Transverse colon (tissue), 4 donors: ENCODE data around the gene SKAP2. TPM values are rescaled to one million over a fixed set of nuclear protein-coding genes. Genes with fewer than 3 reads are reported as not detected.
A peak's percentile ranks its signal among the peaks of the same experiment; 100 is the strongest.

Experiments used
- DNase-seq: peaks from one replicate; pipeline ENCODE4 v3.0.0-alpha.2; 2019
- H3K27ac ChIP-seq, 4 donors: fragments of 200-600 bp; sonication (generic); 2 replicates each; pipeline ENCODE4 v1.5.1; 2016 to 2018; ENCODE audit warnings: inconsistent platforms in 4 of 4
- H3K27me3 ChIP-seq: fragments of 200-600 bp; sonication (generic); 2 replicates; pipeline ENCODE4 v1.5.1; 2017; ENCODE audit warnings: inconsistent platforms
- H3K36me3 ChIP-seq, 4 donors: fragments of 200-600 bp; sonication (generic); 2 replicates each; pipeline ENCODE4 v1.5.1; 2017 to 2019; ENCODE audit warnings: inconsistent platforms in 4 of 4
- H3K4me1 ChIP-seq, 4 donors: fragments of 200-600 bp; sonication (generic); 2 replicates each; pipeline ENCODE4 v1.5.1; 2017 to 2020; ENCODE audit warnings: inconsistent platforms in 4 of 4
- H3K4me3 ChIP-seq, 4 donors: fragments of 200-600 bp; sonication (generic); 1 replicate in 1 of 4; 2 replicates in 3 of 4; pipeline versions ENCODE4 v1.5.1 to v1.6.1; 2017 to 2019; ENCODE audit warnings: inconsistent platforms in 4 of 4
- H3K9me3 ChIP-seq, 2 donors: fragments of 200-600 bp; sonication (generic); 2 replicates each; pipeline ENCODE4 v1.5.1; 2017 to 2019; ENCODE audit warnings: inconsistent platforms in 2 of 2
- EP300 ChIP-seq: sonication (generic); formaldehyde crosslinking; IDR thresholded peaks from one replicate; pipeline ENCODE4 v1.6.1; 2017; ENCODE audit warnings: antibody characterized with exemption, low read depth
- POLR2A ChIP-seq: fragments of 450-650 bp; IDR thresholded peaks from one replicate; pipeline ENCODE4 v1.6.1; 2016; ENCODE audit warnings: antibody characterized with exemption, mild to moderate bottlenecking, moderate library complexity
- POLR2AphosphoS5 ChIP-seq, 3 donors: sonication (generic); formaldehyde crosslinking; IDR thresholded peaks; one replicate each; pipeline ENCODE4 v1.6.1; 2016; ENCODE audit warnings: antibody characterized with exemption in 3 of 3
- WGBS, 2 donors: methylation state at CpG; one replicate each; pipeline ENCODE4 v1.1.5; 2018; ENCODE audit warnings: low coverage in 1 of 2; 5-methylcytosine and 5-hydroxymethylcytosine counted together
- in situ Hi-C, 4 donors: fragments of 200-750 bp; cut with MboI; loops; one replicate each; pipeline versions ENCODE4 v1.15.0 to v1.15.1; 2017; ENCODE audit warnings: low sequenced_read_pairs in 3 of 4, low pct_ligation_motif_present in 1 of 4, low pct_unique_long_range_greater_than_20kb in 1 of 4
- intact Hi-C: fragments of 100-400 bp; cut with DNase I; formaldehyde crosslinking; loops from one replicate; pipeline ENCODE4 v1.15.1; 2023; ENCODE audit warnings: low total_unique reads
- total RNA-seq, 4 donors: library from RNA; depleted of rRNA; stranded (reverse); fragments of >200 nt; gene quantifications; one replicate each; pipeline ENCODE4 v1.1.0, GENCODE V29; 2016
- TF ChIP-seq, protein P1 (sequence below), 5 experiments: fragments of 200-600 bp in 3 of 5; fragments of 450-650 bp in 2 of 5; sonication (generic) in 3 of 5; IDR thresholded peaks; 1 replicate in 2 of 5; 2 replicates in 3 of 5; pipeline ENCODE4 v1.5.1; 2016 to 2017; ENCODE audit warnings: antibody characterized with exemption in 5 of 5, inconsistent platforms in 3 of 5, mild to moderate bottlenecking in 2 of 5, moderate library complexity in 1 of 5

Gene SKAP2
- total RNA-seq, 4 donors from 2014 or later: 2.6 to 35.2 (median 23.8) TPM

DNA sequence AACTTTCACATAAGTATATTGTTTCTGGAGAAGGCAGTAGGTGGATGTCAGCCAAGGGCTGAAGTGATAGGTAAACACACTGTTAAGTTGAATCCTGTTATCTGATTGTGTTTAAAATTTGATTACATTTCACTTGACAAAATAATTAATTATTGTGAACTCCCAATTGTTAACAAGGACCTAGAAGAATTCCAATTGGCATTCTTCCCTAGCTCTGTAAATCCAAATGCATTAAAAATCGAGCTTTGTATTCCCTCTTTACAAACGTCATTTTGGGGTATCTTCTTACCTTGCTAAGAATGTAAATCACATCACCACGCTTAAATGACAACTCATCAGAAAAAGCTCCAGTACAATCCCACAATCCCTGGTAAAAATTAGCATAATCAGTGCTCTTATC lies 179.9 kb downstream of the SKAP2 start:
- in situ Hi-C loops: no loop called here
- 69 to 74% methylated on average over 3 of the region's 3 CpGs for WGBS, 2 donors
- intact Hi-C loops: no loop called here
- peaks cover 0 to 38% (median 14%) of the 10 kb centered on the region in 4 donors for H3K4me1 ChIP-seq
- no peak overlapping the region for H3K27ac ChIP-seq
- no peaks in the 10 kb centered on the region for H3K27me3 ChIP-seq
- no peak for DNase-seq
- no peak overlapping the region for H3K4me3 ChIP-seq
- no peak for TF ChIP-seq EP300
- TF ChIP-seq POLR2A: no peak
- TF ChIP-seq POLR2AphosphoS5 (IDR thresholded peaks at IDR 0.05): no peak
- TF ChIP-seq, protein P1, sequence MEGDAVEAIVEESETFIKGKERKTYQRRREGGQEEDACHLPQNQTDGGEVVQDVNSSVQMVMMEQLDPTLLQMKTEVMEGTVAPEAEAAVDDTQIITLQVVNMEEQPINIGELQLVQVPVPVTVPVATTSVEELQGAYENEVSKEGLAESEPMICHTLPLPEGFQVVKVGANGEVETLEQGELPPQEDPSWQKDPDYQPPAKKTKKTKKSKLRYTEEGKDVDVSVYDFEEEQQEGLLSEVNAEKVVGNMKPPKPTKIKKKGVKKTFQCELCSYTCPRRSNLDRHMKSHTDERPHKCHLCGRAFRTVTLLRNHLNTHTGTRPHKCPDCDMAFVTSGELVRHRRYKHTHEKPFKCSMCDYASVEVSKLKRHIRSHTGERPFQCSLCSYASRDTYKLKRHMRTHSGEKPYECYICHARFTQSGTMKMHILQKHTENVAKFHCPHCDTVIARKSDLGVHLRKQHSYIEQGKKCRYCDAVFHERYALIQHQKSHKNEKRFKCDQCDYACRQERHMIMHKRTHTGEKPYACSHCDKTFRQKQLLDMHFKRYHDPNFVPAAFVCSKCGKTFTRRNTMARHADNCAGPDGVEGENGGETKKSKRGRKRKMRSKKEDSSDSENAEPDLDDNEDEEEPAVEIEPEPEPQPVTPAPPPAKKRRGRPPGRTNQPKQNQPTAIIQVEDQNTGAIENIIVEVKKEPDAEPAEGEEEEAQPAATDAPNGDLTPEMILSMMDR (IDR thresholded peaks at IDR 0.05): no peak
- H3K36me3 ChIP-seq: no peaks in the 10 kb centered on the region
- no peaks in the 10 kb centered on the region for H3K9me3 ChIP-seq

DNA sequence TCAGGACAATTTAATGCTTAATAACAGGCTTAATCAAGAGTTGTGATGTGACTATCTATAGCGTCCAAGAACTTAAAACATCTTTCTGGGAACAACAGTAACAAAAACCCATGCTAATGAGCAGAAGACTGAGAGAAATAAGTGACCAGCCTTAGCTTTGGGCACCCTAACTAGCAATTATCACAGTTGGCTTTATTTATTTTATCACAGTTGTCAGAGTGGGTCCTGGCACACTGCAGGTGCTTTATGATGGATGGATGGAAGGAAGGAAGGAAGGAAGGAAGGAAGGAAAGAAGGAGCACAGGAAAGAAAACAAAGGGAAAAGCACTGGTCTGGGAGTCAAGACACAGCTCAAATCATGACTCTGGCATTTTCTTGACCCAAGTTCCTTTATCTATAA lies 181.1 kb downstream of the SKAP2 start:
- TF ChIP-seq POLR2AphosphoS5 (IDR thresholded peaks at IDR 0.05): no peak
- TF ChIP-seq, protein P1 (IDR thresholded peaks at IDR 0.05): no peak
- TF ChIP-seq POLR2A: no peak
- TF ChIP-seq EP300: no peak
- no peaks in the 10 kb centered on the region for H3K36me3 ChIP-seq
- H3K9me3 ChIP-seq: no peaks in the 10 kb centered on the region
- H3K4me1 ChIP-seq: peaks cover 0 to 28% (median 8%) of the 10 kb centered on the region in 4 donors
- 92 to 100% methylated on average over 1 of the region's 1 CpG for WGBS, 2 donors
- intact Hi-C loops: no loop called here
- H3K27me3 ChIP-seq: no peaks in the 10 kb centered on the region
- no peak overlapping the region for H3K4me3 ChIP-seq
- in situ Hi-C loops: no loop called here
- no peak overlapping the region for H3K27ac ChIP-seq
- DNase-seq: no peak

DNA sequence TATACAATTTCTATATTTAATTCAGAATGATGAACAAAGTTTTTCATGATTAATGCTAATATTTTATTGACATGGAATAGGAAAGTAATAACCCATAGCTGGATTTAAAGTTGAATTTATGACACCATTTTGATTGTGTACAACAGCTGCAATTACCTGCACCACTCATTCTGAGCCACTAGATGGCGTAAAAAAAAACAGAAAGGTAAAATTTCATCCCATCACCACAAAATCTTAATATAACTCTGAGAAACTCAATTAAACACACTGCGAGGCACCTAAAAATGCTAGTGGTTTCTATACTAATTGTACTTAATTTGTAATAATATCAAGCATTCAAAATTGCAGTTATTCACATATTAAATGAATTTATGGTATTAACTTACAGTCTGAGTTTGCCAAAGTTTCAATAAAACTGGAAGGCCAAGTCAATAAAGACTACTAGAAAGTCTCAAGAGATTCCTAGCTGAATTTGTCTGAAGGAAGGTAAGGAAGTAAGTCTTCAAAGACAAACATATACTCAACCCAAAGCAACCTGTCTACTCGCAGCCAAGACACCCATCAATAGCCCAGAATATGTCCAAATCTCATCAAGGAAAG lies 182.5 kb downstream of the SKAP2 start:
- no peak overlapping the region for H3K4me3 ChIP-seq
- intact Hi-C loops: no loop called here
- in situ Hi-C loops: no loop called here
- no peaks in the 10 kb centered on the region for H3K36me3 ChIP-seq
- DNase-seq: no peak
- peaks cover 0 to 17% (median 7%) of the 10 kb centered on the region in 4 donors for H3K4me1 ChIP-seq
- H3K27me3 ChIP-seq: no peaks in the 10 kb centered on the region
- TF ChIP-seq, protein P1 (IDR thresholded peaks at IDR 0.05): peak; percentile 62 to 86 (median 72)
- no peak for TF ChIP-seq POLR2AphosphoS5 (IDR thresholded peaks at IDR 0.05)
- 41 to 54% methylated on average over 3 of the region's 3 CpGs for WGBS, 2 donors
- H3K27ac ChIP-seq: no peak overlapping the region
- H3K9me3 ChIP-seq: no peaks in the 10 kb centered on the region

DNA sequence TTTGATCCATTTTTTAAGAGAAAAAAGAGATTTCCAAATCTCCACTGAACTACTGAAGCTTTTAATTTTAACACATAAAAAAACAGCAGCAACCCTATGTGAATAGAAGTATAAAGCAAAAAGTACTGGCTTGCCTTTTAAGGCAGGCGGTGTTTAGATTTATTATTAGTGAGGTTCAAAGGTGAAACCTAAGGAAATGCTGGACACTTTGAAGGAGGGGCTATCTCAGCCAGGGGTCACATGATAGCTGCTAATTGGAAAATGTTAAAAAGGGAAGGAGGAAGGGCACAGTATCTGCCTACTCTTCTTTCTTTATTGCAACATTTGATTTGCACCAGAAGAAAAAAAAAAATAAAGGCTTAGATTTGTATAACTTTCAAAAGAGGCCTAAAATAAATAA lies 183.8 kb downstream of the SKAP2 start:
- in situ Hi-C loops: no loop called here
- no peaks in the 10 kb centered on the region for H3K9me3 ChIP-seq
- 70 to 93% methylated on average over 1 of the region's 1 CpG for WGBS, 2 donors
- H3K36me3 ChIP-seq: no peaks in the 10 kb centered on the region
- H3K27ac ChIP-seq: no peak overlapping the region
- TF ChIP-seq POLR2A: no peak
- TF ChIP-seq, protein P1 (IDR thresholded peaks at IDR 0.05): no peak
- TF ChIP-seq POLR2AphosphoS5 (IDR thresholded peaks at IDR 0.05): no peak
- H3K27me3 ChIP-seq: no peaks in the 10 kb centered on the region
- H3K4me1 ChIP-seq: peaks cover 0 to 9% (median 3%) of the 10 kb centered on the region in 4 donors
- no peak for DNase-seq
- H3K4me3 ChIP-seq: no peak overlapping the region
- intact Hi-C loops: no loop called here
